BE2C (cell line): ENCODE results near the gene SRSF1.
"Not testable (repeated sequence)": the region's sequence is repeated elsewhere in the genome, so short reads cannot be mapped to it uniquely, and the experiment has no call there.

Experiments
- DNase-seq: peaks from one replicate; pipeline ENCODE4 v3.0.0-alpha.2; 2020
- H3K27me3 ChIP-seq: fragments of 250-450 bp; sonication (Bioruptor Pico); 2 replicates; pipeline ENCODE4 v1.5.1; 2020; ENCODE audit warnings: mild to moderate bottlenecking
- H3K36me3 ChIP-seq: fragments of 250-450 bp; sonication (Bioruptor Pico); 2 replicates; pipeline ENCODE4 v1.5.1; 2020; ENCODE audit warnings: mild to moderate bottlenecking
- H3K4me1 ChIP-seq: fragments of 250-450 bp; sonication (Bioruptor Pico); 2 replicates; pipeline ENCODE4 v1.5.1; 2020
- H3K4me3 ChIP-seq: 2 replicates; pipeline ENCODE4 v1.5.1; 2011; ENCODE audit warnings: low read depth, low read length
- H3K9me3 ChIP-seq: fragments of 250-450 bp; sonication (Bioruptor Pico); 2 replicates; pipeline ENCODE4 v1.5.1; 2020
- CTCF ChIP-seq: IDR thresholded peaks from 2 replicates; pipeline ENCODE4 v1.5.1; 2012; ENCODE audit warnings: mild to moderate bottlenecking, low read depth, low read length

The SRSF1 gene

DNA sequence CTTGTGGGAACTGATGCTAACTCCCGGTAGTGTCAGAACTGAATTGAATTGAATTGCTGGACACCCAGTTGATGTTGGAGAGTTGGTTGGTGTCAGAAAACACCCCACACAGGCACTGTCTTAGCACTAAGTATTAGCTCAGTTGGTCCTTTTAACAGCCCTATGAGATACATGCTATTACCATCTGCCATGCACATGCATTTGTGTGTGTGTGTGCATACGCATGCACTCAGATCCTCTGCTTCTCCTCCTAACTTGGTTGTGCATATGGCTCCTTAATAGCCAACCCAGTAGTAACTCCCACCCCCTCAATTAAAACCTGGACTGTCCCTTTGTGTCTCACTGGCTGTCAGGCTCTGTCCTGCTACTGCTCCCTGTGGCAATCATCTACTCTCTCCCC lies 43.9 kb upstream of the SRSF1 start:
- Histone ChIP-seq H3K36me3 (no peaks in the 10 kb centered on the region), H3K27me3 (0 out of 2 replicates have a peak, but pooled peaks cover 2% of the 10 kb centered on the region), H3K4me1 (no peaks in the 10 kb centered on the region), H3K9me3 (no peaks in the 10 kb centered on the region), H3K4me3 (no peak overlapping the region)
- no peak for TF ChIP-seq CTCF
- no peak for DNase-seq

DNA sequence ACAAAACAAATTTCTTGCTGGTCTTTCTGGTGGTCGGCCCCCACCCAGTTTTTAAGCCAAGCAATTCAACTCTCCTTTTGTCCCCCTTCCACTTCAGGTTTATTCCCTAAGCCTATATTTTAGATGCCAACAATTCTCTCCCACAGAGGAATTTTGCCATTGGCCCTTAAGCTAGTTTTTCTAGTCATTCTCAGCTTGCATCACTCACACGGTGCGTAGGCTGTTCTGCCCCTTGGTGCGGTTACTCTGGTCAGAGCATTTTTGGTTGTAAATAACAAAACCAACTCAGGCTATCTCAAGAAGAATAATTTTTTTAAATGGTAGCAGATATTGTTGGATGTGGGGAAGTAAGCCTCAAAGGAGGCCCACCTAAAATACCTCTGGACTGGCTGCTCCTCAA lies 42.5 kb upstream of the SRSF1 start:
- no peak for DNase-seq
- no peak for TF ChIP-seq CTCF
- Histone ChIP-seq H3K27me3 (peaks cover 8% of the 10 kb centered on the region), H3K36me3 (no peaks in the 10 kb centered on the region), H3K4me3 (no peak overlapping the region), H3K4me1 (no peaks in the 10 kb centered on the region), H3K9me3 (no peaks in the 10 kb centered on the region)

DNA sequence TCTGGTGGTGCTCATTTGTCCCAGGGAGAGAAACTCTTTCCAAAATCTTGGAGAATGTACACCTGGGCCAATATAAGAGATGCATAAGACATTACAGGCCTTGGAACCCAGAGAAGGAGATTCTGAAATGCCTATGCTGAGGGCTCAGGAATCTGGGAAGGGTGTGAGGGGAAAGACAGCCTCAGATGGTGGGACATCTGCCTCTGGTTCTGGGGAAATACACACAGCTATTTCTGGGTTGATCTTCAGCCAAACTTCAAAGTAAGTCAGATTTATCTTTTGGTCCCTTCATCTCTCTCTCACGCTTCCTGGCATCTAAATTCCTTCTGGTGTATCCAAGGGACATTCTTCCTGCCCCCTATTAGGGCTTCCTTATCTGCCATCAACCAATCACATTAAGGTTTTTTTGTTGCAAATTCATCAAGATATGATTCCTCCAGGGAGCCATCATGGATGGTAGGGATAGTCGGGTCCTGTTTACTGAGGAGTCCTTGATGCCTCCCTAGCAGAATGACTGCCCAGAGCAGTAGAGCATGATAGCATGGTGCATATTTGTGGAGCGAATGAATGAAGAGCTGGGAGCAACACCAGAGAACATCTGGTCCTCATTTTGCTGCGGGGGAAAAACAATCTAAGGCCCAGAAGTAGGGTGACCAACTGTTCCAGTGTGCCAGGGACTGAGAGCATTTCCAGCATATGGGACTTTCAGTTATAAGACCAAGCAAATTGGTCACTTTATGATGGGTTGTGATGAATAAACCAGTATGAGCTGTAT lies 40.5 kb upstream of the SRSF1 start:
- no peak for DNase-seq

GRCh38 chr17:58046239-58047094 lies 39.4 kb upstream of the SRSF1 start:
- Histone ChIP-seq H3K27me3 (peaks cover 38% of the 10 kb centered on the region), H3K4me1 (no peaks in the 10 kb centered on the region), H3K9me3 (no peaks in the 10 kb centered on the region), H3K4me3 (no peak overlapping the region), H3K36me3 (no peaks in the 10 kb centered on the region)
- no peak for DNase-seq
- no peak for TF ChIP-seq CTCF

More for the DNA sequence above, 40.5 kb upstream of the SRSF1 start:
- no peaks in the 10 kb centered on the region for H3K4me1 ChIP-seq
- peaks cover 27% of the 10 kb centered on the region for H3K27me3 ChIP-seq
- H3K9me3 ChIP-seq: no peaks in the 10 kb centered on the region
- H3K36me3 ChIP-seq: no peaks in the 10 kb centered on the region
- no peak for TF ChIP-seq CTCF
- H3K4me3 ChIP-seq: no peak overlapping the region

DNA sequence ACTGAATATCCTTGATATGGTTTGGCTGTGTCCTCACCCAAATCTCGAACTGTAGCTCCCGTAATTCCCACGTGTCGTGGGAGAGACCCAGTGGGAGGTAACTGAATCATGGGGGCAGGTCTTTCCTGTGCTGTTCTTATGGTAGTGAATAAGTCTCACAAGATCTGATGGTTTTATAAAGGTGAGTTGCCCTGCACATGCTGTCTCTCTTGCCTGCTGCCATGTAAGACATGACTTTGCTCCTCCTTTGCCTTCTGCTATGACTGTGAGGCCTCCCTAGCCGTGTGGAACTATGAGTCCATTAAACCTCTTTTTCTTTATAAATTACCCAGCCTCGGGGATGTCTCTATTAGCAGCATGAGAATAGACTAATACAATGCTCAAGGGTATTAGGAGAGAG lies 37.2 kb upstream of the SRSF1 start:
- DNase-seq, H3K4me3 ChIP-seq, H3K4me1 ChIP-seq, H3K36me3 ChIP-seq, H3K9me3 ChIP-seq: not testable (repeated sequence)
- H3K27me3 ChIP-seq: peaks cover 48% of the 10 kb centered on the region

DNA sequence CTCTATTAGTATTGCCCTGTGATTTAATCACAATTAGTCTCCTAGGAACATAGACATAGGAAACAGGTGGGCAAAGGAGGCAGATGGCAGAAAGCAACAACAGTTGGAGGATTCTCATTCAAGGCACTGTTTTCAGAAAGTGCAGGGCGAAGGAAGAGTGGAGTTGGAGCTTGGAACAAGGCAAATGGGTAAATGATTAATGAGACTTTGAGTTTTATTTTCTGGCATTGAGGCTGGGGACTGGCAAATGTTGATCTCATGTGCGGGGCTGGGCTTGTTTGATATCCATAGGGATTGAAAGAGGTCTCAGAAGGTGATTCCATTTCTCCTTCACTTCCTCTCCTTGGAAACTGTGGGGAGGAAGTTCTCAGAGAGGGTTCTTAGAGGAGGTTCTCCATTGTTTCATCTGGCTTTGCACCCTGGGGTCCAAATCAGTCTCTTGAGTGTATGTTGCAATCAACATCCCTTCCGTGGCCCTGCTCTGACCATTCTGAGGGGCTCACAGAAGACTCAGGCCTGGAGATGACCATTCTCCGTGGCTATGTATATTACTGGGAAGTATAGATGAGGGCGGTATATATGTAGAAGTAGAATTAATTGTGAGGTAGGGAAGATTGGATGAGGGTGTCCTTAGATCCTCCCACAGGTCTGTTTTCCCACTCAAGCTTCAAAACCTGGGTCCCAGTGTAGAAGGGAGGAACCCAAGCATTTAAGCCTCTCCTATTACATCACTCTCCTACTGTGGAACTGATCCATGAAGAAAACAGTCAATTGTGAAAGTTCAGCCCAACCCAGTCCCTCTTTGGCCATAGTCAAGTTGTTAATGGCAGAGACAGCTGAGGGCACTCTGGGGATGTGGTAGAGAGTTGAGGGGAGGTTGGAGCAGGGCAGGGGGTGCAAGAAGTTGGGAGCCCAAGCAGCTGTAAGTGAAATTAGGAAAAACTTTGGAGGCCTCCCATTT lies 36.5 kb upstream of the SRSF1 start:
- Histone ChIP-seq H3K4me3 (no peak overlapping the region), H3K27me3 (peaks cover 48% of the 10 kb centered on the region), H3K36me3 (no peaks in the 10 kb centered on the region), H3K9me3 (no peaks in the 10 kb centered on the region), H3K4me1 (no peaks in the 10 kb centered on the region)
- TF ChIP-seq CTCF: no peak
- no peak for DNase-seq
